CD4-positive, alpha-beta T cell treated with Interleukin-17A for 4 hours (primary cell): ENCODE measurements around the gene YAP1.
A peak's percentile ranks its signal among the peaks of the same experiment; 100 is the strongest.

Source experiments
- DNase-seq: peaks from one replicate; pipeline ENCODE4 v3.0.0-alpha.2; 2020; ENCODE audit warnings: mixed read lengths

Gene YAP1

GRCh38 chr11:102109896-102110760, at the start of gene YAP1:
TSS of gene YAP1 (plus strand) at chr11:102110447. CDS start at chr11:102110849, 402 bp downstream.
- DNase-seq: peak; percentile 71

DNA sequence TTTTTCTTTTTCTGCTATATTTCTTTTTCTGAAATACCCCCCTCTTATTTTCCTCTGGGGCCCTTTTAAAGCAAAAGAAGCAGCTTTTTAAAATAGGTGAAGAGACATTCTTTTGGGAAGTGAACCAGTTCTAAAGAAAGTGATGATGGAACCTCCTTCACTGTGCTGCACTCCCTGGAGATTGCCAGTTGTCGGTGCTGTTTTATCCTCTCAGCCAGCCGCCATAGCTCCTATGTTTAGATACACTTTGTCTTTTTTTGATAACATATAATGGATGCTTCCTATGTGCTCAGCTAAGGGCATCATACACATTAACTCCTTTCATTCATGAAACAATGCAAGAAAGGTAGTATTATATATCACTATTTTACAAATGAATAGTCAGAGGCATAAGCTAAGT, 49.0 kb upstream of the YAP1 start:
- no peak for DNase-seq

GRCh38 chr11:102062106-102062505, 48.1 kb upstream of the YAP1 start:
- no peak for DNase-seq

DNA sequence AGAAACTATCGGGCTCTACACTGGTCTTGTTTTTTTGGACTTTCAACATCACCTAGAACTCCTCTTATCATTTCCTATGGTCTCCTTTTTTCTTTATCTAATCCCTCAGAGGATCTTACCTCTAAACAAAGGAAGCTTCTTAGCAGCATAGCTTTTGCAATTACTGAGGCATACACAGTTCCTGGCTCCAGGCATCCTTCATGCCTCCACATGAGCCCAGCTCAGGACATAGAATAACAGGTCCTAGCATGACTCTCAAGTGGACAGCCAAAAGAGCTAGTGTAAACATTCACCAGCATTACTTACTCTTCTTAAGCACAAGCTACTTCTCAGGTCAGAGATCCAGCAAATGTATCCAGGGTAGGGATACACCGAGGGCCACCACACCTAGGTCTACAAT, 45.9 kb upstream of the YAP1 start:
- no peak for DNase-seq

- no peak for DNase-seq
Observed at GRCh38 chr11:102070766-102071165, 39.5 kb upstream of the YAP1 start.

DNA sequence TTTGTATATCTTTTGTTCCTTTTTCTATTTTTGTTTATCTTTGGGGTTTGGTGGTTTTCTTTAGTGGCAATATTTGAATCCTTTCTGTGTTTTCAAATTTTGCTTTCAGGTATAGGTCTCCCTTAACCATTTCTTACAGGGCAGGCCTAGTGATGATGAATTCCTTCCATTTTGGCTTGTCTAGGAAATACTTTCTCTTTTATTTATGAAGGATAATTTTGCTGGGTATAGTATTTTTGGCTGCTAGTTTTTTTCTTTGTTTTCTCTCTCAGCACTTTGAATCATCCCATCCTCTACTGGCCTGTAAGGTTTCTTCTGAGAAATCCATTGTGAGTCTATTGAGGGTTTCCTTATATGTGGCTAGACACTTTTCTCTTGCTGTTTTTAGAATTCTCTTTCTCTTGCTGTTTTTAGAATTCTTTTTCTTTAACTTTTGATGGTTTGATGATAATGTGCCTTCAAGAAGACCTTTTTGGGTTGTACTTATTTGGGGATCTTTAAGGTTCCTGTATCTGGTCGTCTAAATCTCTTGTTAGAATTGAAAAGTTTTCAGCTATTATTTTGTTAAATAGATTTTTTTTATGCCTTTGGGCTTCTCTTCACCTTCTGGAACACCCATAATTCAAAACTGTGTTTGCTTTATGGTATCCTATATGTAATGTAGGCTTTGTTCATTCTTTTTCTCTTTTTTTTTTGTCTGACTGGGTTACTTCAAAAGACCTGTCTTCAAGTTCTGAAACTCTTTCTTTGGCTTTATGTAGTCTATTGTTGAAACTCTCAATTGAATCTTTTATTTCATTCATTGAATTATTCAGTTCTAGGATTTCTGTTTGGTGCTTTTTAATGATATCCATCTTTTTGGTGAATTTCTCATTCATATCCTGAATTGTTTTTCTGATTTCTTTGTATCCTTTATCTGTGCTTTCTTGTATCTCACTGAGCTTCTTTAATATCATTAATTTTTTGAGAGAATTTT, 38.5 kb upstream of the YAP1 start:
- no peak for DNase-seq

GRCh38 chr11:102073253-102073652, 37.0 kb upstream of the YAP1 start:
- no peak for DNase-seq

- DNase-seq: no peak
Observed at GRCh38 chr11:102079625-102080024, 30.6 kb upstream of the YAP1 start.

DNA sequence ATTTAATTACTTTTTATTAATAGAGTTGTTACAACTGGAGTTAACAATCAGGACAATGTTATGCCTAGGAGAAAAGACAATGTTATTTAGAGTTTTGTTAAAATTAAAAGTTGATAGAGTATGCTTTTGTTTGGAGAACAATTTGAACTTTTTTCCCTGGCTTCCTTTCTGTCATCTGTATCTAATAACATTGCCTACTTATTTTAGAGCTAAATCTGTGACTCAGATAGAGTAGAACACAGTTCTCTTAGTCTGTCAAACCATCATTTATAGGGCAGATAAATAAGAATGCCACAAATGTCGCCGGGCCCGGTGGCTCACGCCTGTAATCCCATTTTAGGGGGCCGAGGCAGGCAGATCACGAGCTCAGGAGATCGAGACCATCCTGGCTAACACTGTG, 28.9 kb upstream of the YAP1 start:
- no peak for DNase-seq

DNA sequence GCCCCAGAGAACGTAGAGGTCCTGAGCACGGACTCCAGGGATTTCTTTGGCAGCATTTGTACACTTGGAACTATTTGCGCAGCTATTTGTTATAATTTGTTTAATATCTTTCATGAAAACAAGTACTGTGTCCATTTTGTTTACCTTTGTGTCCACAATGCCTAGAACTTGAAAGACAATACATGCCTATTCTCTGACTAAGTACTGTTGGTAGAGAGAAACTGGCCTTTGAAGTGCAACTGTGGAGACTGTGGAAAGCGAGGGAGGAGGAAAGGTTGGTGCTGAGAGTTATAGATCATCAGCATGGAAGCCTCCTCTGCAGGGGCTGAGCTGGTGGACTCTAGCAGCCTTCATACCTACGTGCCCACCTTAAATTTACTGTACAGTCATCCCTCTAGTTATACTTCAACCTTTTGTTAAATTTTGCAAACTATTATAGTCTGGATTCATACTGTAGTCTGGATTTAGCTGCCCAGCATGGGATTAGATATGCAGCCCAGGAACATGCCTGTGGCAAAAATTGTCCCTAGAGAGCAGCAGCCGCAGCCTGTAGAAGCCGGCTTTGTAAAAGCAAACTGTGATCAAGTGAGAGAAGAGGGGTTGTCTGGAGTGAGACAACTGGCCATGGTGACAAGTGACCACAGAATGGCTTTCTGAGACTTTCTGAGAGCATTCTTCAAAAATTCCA, 24.2 kb upstream of the YAP1 start:
- no peak for DNase-seq

DNA sequence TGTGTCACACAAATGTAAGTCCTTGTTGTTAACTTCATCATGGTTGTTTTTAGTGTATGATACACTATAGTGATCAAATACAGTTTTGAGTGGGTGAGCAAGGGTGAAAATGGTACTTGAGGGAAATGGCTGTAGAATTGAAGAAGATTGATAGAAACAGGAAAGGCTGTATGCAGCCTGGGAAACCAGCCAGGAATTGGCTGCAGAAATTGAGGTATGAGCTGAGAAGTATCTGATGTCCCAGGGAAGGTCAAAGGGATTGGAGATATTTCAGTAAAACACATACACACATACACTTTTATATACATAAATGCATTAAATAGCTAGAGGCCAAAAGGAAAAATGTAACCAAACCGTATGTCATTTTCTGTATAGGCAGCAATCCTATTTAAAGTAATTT, 13.1 kb upstream of the YAP1 start:
- no peak for DNase-seq

DNA sequence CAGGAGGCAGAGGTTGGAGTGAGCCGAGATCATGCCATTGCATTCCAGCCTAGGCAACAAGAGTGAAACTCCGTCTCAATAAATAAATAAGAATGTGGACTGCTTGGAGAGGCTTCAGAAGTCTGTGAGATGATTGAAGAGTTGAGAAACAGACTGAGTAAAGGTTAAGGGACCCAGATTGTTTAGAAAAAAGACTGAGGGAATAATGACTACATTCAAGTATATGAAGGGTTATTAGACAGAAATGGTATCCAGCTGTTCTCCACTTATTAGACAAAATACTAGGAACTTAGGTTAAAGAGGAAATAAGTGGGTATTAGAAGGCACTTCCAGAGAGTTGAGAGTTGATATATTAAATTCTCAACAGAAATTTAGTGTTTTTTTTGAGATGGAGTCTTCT, 10.5 kb upstream of the YAP1 start:
- DNase-seq: no peak

DNA sequence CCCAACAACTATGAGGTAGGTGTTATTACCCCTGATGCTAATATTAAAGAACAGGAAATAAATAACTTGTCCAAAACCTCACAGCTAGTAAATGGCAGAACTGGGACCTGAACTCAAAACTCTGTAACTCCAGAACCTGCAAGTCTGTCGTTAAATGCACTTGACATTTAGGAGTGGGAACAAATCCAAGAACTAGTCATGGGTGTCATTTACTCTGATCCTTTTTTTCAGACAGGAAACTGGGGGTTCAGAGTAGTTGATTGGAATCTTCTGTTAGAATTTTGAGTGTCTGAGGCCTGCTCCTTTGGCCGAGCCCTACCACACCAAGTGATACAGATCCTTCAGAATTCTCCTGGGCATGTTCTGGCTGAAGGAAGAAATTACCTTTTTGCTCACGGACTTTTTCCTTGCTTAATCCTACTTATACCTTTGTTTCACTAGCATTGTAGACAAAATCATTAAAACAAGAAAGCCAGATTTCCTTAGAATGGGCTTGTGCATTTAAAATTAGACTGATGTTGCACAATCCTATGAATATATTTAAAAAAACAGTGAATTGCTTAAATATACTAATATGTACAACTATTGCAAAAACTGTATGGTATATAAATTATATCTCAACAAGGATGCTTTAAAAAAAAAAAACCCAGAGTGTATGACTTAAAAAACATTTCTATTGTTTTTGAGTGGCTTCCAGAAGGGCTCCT, 1.4 kb upstream of the YAP1 start:
- DNase-seq: no peak

DNA sequence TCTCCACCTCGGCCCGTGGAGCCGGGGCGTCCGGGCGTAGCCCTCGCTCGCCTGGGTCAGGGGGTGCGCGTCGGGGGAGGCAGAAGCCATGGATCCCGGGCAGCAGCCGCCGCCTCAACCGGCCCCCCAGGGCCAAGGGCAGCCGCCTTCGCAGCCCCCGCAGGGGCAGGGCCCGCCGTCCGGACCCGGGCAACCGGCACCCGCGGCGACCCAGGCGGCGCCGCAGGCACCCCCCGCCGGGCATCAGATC, 439 bp downstream of the YAP1 start:
- no peak for DNase-seq

DNA sequence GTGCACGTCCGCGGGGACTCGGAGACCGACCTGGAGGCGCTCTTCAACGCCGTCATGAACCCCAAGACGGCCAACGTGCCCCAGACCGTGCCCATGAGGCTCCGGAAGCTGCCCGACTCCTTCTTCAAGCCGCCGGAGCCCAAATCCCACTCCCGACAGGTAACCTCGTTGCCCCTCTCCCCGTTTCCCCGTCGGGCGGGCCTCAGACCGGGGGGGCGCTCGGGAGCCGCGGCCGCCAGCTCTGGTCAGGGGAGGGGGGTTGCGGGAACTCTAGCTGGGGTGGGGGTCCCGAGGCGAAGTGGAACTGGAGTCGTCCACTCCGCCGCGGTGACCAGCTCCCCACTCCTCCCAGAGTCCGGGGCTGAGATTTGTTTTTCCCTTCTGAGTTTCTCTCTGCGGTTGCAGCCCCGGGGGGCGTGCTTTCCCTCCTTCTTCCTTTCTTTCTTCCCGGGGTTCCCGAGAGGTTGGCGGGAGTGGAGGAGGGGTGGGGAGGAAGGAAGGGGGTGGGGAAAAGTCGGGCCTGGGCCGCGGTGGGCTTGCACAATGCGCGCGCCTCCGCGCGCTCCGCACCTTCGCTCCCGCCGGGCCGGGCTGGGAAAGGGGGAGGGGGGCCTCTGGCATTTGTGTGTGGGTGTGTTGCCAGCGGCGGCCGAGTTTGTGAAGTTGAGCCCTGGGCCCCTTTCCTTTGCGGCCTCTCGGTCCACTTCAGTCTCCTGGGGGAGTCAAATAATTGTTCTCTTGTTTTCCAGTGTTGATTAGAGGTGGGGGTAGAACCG, 952 bp downstream of the YAP1 start:
- DNase-seq: peak; percentile 21

DNA sequence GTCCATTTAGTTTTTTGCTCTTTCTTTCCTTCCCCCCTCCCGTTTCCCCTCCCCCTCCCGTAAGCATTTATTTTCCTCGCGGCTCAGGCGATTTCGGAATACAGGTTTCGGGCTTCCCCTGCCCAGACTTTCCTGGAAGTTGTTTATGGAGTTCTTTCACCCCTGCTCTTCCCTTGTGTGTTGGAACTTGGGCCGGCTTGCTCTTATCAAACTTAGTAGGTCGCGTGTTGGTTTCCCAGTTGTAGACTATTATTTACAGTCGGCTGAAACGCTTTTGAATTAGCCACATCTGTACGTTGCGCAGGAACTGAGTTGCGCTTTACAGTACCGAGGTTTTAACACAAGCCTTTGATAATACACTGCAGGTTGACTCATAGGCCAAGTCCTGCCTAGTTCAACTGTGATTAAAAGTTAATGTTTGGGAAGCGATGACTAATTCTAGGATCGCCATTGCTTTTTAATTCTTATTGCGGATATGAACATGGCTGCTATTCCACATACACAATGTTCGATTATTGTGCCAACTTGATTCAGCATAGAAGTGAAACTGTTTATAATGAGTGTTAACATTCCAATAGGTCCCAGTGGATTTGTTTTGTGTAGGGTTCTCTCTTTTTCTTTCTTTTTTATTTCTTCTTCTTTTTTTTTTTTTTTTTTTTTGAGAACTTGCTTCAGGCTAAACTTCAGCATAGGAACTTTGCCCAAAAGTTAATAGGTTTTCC, 1.7 kb downstream of the YAP1 start:
- peak; percentile 40 for DNase-seq

DNA sequence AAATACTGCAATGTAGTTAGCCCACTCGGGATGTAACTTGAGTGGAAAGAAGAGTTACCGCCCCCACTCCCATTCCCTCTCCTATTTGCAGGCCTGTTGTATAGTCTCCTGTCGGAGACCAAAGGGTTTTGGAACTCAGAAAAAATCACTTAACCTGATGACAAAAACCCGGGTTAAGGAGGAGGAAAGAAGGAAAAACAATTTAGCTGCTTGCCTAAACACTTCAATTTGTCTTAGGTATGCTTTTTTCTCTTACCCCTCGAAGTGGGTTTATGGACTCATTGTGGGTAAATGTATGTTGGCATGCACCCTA, 2.2 kb downstream of the YAP1 start:
- no peak for DNase-seq

- no peak for DNase-seq
Observed at GRCh38 chr11:102114032-102114431, 3.8 kb downstream of the YAP1 start.

GRCh38 chr11:102115557-102115956, 5.3 kb downstream of the YAP1 start:
- DNase-seq: no peak

GRCh38 chr11:102116453-102117205, 6.4 kb downstream of the YAP1 start:
- no peak for DNase-seq
